Measurements from ENCODE around the gene PLEKHG5.

DNA sequence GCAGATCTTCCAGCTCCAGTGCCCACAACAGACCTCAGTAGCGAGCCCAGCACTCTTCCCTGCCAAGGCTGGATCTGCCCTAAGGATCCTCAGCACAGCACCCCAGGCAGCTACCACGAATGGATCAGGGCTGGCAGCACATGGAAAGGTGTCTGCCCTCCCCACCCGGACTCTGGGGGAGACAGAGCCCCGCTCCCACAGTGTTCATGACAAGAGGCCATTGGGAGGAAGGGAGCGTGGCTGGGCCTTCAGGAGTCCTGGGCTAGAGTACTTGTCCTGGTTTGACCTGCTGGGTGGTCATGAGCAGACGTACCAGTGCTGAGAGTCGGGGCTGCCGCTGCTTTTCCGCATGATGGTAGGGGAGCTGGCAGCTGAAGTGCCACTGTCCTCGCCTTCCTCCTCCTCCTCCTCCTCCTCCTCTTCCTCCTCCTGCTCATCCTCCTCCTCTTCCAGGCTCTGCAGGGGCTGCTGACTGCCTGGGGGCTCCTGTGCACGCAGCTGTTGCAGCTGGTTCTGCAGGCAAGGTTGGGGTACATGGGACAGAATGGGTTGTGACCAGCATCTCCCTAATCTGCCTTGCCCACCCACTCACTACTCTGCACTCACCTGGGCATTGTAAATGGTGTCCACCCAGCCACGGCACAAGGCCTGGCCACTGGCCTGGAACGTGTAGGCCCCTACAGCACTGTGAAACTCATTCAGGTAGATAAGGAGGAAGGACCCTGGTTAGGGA lies 22.6 kb downstream of the PLEKHG5 start:
- TF ChIP-seq, protein P1, sequence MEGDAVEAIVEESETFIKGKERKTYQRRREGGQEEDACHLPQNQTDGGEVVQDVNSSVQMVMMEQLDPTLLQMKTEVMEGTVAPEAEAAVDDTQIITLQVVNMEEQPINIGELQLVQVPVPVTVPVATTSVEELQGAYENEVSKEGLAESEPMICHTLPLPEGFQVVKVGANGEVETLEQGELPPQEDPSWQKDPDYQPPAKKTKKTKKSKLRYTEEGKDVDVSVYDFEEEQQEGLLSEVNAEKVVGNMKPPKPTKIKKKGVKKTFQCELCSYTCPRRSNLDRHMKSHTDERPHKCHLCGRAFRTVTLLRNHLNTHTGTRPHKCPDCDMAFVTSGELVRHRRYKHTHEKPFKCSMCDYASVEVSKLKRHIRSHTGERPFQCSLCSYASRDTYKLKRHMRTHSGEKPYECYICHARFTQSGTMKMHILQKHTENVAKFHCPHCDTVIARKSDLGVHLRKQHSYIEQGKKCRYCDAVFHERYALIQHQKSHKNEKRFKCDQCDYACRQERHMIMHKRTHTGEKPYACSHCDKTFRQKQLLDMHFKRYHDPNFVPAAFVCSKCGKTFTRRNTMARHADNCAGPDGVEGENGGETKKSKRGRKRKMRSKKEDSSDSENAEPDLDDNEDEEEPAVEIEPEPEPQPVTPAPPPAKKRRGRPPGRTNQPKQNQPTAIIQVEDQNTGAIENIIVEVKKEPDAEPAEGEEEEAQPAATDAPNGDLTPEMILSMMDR (IDR thresholded peaks at IDR 0.05), result no peak
- TF ChIP-seq POLR2AphosphoS5 (IDR thresholded peaks at IDR 0.05), result no peak
